GM18951 (cell line): ENCODE data around the gene PDE3A.

Experiments used
- POLR2A ChIP-seq: IDR thresholded peaks from 4 replicates; pipeline ENCODE4 v1.6.1; 2011; ENCODE audit warnings: mild to moderate bottlenecking; ENCODE audit not compliant: insufficient read length, insufficient read depth; ENCODE audit errors: extremely low read depth
- in situ Hi-C: fragments of 300-500 bp; cut with MboI; formaldehyde crosslinking; loops from one replicate; pipeline ENCODE4 v1.12.0; 2022; ENCODE audit warnings: low sequenced_read_pairs, mixed read lengths, inconsistent platforms; ENCODE audit not compliant: unreplicated experiment

The PDE3A gene

GRCh38 chr12:20366776-20367409 is 1.4 kb upstream of the PDE3A start:
- no peak for TF ChIP-seq POLR2A
- in situ Hi-C loops = no loop called here

DNA sequence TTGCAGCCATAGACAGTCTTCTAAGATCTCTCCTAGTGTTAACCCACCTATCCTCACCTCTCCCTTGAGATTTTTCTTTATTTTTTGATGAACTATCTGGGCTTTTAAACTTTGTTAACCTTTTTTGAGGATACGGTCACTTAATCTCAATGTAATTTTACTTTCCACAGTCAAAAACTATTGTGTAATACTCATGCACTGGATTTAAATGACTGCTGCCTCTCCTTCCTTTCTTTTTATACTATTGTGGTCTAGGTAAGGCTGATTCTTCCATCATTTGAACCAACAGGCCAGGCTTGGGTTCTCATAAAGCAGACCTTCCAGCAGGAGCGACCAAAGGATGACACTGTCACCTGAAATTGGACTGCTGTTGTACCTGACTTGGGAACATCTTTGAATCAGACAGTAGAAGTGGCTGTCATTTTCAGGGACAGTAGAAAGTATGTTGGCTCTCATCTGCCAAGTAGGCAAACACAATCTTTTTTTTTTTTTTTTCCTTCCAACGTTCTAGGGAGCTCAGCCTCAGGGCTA is 689 bp upstream of the PDE3A start:
- no peak for TF ChIP-seq POLR2A
- in situ Hi-C loops = no loop called here

GRCh38 chr12:20368651-20369304 is 441 bp downstream of the PDE3A start:
- in situ Hi-C loops = no loop called here
- no peak for TF ChIP-seq POLR2A

DNA sequence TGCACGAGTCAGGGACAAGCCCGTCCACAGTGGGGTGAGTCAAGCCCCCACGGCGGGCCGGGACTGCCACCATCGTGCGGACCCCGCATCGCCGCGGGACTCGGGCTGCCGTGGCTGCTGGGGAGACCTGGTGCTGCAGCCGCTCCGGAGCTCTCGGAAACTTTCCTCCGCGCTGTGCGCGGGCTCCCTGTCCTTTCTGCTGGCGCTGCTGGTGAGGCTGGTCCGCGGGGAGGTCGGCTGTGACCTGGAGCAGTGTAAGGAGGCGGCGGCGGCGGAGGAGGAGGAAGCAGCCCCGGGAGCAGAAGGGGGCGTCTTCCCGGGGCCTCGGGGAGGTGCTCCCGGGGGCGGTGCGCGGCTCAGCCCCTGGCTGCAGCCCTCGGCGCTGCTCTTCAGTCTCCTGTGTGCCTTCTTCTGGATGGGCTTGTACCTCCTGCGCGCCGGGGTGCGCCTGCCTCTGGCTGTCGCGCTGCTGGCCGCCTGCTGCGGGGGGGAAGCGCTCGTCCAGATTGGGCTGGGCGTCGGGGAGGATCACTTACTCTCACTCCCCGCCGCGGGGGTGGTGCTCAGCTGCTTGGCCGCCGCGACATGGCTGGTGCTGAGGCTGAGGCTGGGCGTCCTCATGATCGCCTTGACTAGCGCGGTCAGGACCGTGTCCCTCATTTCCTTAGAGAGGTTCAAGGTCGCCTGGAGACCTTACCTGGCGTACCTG is 1.1 kb downstream of the PDE3A start:
- in situ Hi-C loops = no loop called here
- no peak for TF ChIP-seq POLR2A

GRCh38 chr12:20370014-20370386 is 1.7 kb downstream of the PDE3A start:
- in situ Hi-C loops = no loop called here

DNA sequence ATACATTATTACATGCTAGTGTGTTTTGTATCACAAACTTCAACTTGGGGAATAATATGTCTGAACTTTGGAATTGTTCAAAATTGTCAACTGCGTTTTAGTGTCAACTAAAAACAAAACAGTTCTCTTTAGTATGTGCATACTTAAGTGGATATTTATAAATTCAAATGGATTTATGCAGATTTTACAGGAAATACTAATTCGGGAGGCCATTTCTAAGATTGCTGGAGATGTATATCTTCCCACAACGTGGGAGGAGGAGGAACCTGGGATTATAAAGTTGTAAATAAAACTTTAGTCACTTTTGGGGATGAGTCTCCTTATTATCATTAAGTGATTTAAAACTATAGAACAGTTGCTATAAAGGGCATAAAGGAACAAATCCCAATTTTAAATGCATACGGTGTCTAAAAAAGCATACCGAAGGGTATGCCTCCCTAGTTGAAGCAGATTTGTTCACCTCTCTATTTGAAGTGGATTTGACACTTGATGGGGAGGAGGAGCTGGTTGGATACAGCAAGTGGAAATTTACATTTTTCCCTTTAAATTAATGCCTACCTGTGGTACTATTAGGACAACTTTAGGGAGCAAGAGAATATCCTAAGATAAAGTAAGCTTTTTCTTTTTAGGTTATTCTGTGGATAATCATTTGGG is 2.7 kb downstream of the PDE3A start:
- TF ChIP-seq POLR2A = no peak
- in situ Hi-C loops = no loop called here

More at GRCh38 chr12:20370014-20370386, 1.7 kb downstream of the PDE3A start:
- TF ChIP-seq POLR2A = no peak

GRCh38 chr12:20372326-20373096 is 4.2 kb downstream of the PDE3A start:
- TF ChIP-seq POLR2A = no peak
- in situ Hi-C loops = no loop called here

GRCh38 chr12:20374795-20375194 is 6.5 kb downstream of the PDE3A start:
- in situ Hi-C loops = no loop called here
- no peak for TF ChIP-seq POLR2A

DNA sequence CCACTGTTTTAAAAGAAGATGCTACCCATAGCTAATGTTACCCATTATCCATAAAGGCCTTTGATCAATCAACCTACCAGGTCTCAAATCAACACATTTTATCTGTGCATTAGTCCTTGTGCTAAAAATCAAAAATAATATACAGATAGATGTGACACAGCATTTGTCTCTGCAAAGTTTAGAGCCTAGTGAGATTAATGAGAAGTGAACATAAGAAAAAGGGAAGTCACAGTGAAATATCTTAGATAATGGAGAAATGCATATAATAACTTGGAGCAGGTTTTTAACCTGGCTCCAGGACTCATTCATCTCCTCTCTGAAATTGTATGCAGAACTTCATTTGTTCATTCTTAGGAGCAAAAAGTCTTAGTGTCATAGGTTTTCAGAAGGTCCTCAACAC is 7.2 kb downstream of the PDE3A start:
- in situ Hi-C loops = no loop called here
- no peak for TF ChIP-seq POLR2A

GRCh38 chr12:20376984-20377383 is 8.6 kb downstream of the PDE3A start:
- in situ Hi-C loops = no loop called here
- no peak for TF ChIP-seq POLR2A

GRCh38 chr12:20377750-20378149 is 9.4 kb downstream of the PDE3A start:
- in situ Hi-C loops = no loop called here

DNA sequence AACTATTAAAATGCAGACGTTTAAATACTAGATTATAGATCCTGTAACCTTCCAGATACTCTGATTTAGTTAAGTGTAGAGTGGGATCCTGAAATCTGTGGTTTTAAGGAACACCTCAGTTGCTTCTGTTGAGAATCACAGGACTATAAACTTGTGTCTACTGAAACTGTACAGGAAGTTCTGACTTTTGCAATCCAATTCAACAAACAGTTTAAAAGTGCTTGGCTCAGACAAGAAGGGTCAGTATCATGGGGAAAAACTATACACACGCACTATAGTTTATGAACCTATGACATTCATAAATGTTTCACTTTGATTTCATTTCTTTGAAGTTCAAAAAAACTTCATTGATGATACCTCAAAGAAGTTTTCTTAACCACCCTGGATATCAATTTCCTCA is 13.8 kb downstream of the PDE3A start:
- in situ Hi-C loops = no loop called here
- TF ChIP-seq POLR2A = no peak

More at GRCh38 chr12:20377750-20378149, 9.4 kb downstream of the PDE3A start:
- no peak for TF ChIP-seq POLR2A
